H1 (cell line): ENCODE results near the gene EYA2. TPM values are rescaled to one million over a fixed set of nuclear protein-coding genes. Genes with fewer than 3 reads are reported as not detected.

Experiments
- CTCF ChIA-PET: fragments of 300-600 bp; sonication (Branson Sonifier 250); formaldehyde crosslinking; loops from one replicate; lab custom pipeline; 2021; ENCODE audit not compliant: partially characterized antibody; lab: Charles Lee
- POLR2A ChIA-PET: fragments of 300-600 bp; sonication (Branson Sonifier 250); formaldehyde crosslinking; loops from one replicate; lab custom pipeline; 2021; ENCODE audit warnings: inconsistent platforms; ENCODE audit not compliant: partially characterized antibody; lab: Charles Lee
- DNase-seq, 2 experiments: peaks; one replicate each; pipeline versions ENCODE4 v3.0.0 to v3.0.0-alpha.2; 2010 to 2022; ENCODE audit warnings: low spot score in 2 of 2, low read depth in 1 of 2, mixed read lengths in 1 of 2
- FAIRE-seq: peaks from 2 replicates; lab custom pipeline; 2011; peaks lifted over from hg19 to GRCh38; lab: Jason Lieb, UNC
- H2AFZ ChIP-seq: 2 replicates; pipeline ENCODE4 v1.8.1; 2012; ENCODE audit warnings: low read length, inconsistent platforms
- H2AK5ac ChIP-seq: 2 replicates; pipeline ENCODE4 v1.6.1; 2013; ENCODE audit warnings: low read depth, low read length
- H2BK120ac ChIP-seq: replicated peaks from 2 replicates; pipeline ENCODE3; 2013; ENCODE audit warnings: low read depth, low read length, inconsistent platforms
- H2BK12ac ChIP-seq: 2 replicates; pipeline ENCODE4 v1.6.1; 2013; ENCODE audit warnings: low read depth, low read length
- H2BK15ac ChIP-seq: 2 replicates; pipeline ENCODE4 v1.6.1; 2013; ENCODE audit warnings: low read length
- H2BK20ac ChIP-seq: 2 replicates; pipeline ENCODE4 v1.6.1; 2013; ENCODE audit warnings: low read length
- H2BK5ac ChIP-seq: 2 replicates; pipeline ENCODE4 v1.6.1; 2013; ENCODE audit warnings: low read depth, low read length
- H3K14ac ChIP-seq: 2 replicates; pipeline ENCODE4 v1.6.1; 2013; ENCODE audit warnings: inconsistent platforms; ENCODE audit not compliant: insufficient read length
- H3K18ac ChIP-seq: 2 replicates; pipeline ENCODE4 v1.6.1; 2013; ENCODE audit warnings: low read length; ENCODE audit errors: extremely low read depth
- H3K23ac ChIP-seq: 2 replicates; pipeline ENCODE4 v1.6.1; 2013; ENCODE audit warnings: inconsistent platforms; ENCODE audit not compliant: insufficient read length
- H3K23me2 ChIP-seq: 2 replicates; pipeline ENCODE4 v1.6.1; 2013; ENCODE audit warnings: low read depth, low read length
- H3K27ac ChIP-seq: 2 replicates; pipeline ENCODE4 v1.6.1; 2011; ENCODE audit warnings: low read depth, low read length, inconsistent platforms
- H3K27me3 ChIP-seq, 4 experiments: replicated peaks in 1 of 4; 1 replicate in 1 of 4; 2 replicates in 3 of 4; pipeline versions ENCODE4 v1.6.1 to v1.8.1; 2011 to 2013; ENCODE audit warnings: low read length in 3 of 4, mild to moderate bottlenecking in 3 of 4, inconsistent platforms in 2 of 4, mixed read lengths in 2 of 4, moderate library complexity in 1 of 4; ENCODE audit not compliant: control insufficient read depth in 3 of 4, insufficient read depth in 3 of 4; ENCODE audit errors: extremely low read depth in 1 of 4
- H3K36me3 ChIP-seq, 4 experiments: 2 replicates each; pipeline versions ENCODE4 v1.6.1 to v1.8.1; 2011 to 2013; ENCODE audit warnings: mild to moderate bottlenecking in 4 of 4, low read length in 3 of 4, moderate library complexity in 2 of 4, control low read depth in 1 of 4, inconsistent platforms in 1 of 4; ENCODE audit not compliant: insufficient read depth in 4 of 4, control insufficient read depth in 2 of 4
- H3K4ac ChIP-seq: replicated peaks from 2 replicates; pipeline ENCODE3; 2013; ENCODE audit warnings: low read length, low read depth, mixed read lengths, inconsistent platforms; ENCODE audit not compliant: insufficient read length
- H3K4me1 ChIP-seq, 4 experiments: replicated peaks in 1 of 4; 1 replicate in 1 of 4; 2 replicates in 3 of 4; pipeline versions ENCODE4 v1.6.1 to v1.8.1; 2011 to 2013; ENCODE audit warnings: low read length in 3 of 4, inconsistent platforms in 2 of 4, mixed read lengths in 1 of 4; ENCODE audit not compliant: insufficient read depth in 4 of 4, control insufficient read depth in 3 of 4
- H3K4me2 ChIP-seq, 2 experiments: 2 replicates each; pipeline versions ENCODE4 v1.6.1 to v1.8.1; 2011 to 2013; ENCODE audit warnings: low read depth in 2 of 2, low read length in 2 of 2, control low read depth in 1 of 2, inconsistent platforms in 1 of 2, mild to moderate bottlenecking in 1 of 2; ENCODE audit not compliant: insufficient read depth in 1 of 2
- H3K4me3 ChIP-seq, 4 experiments: fragments of 200-600, 300-600 bp in 1 of 4; sonication (generic), shearing (Covaris generic), sonication (Bioruptor Twin) in 1 of 4; 2 replicates each; pipeline versions ENCODE4 v1.5.1 to v1.8.1; 2011 to 2016; ENCODE audit warnings: low read length in 4 of 4, low read depth in 3 of 4, control low read depth in 2 of 4, inconsistent platforms in 2 of 4, mild to moderate bottlenecking in 2 of 4, mixed read lengths in 1 of 4, moderate library complexity in 1 of 4; ENCODE audit not compliant: insufficient read depth in 2 of 4; ENCODE audit errors: extremely low read depth in 1 of 4
- H3K56ac ChIP-seq: replicated peaks from 2 replicates; pipeline ENCODE3; 2013; ENCODE audit warnings: low read depth, mild to moderate bottlenecking, mixed read lengths, low read length, inconsistent platforms; ENCODE audit not compliant: insufficient read length
- H3K79me1 ChIP-seq: 2 replicates; pipeline ENCODE4 v1.6.1; 2013; ENCODE audit warnings: low read depth, low read length, control low read depth
- H3K79me2 ChIP-seq, 2 experiments: 2 replicates each; pipeline versions ENCODE4 v1.6.1 to v1.8.1; 2012 to 2013; ENCODE audit warnings: low read length in 2 of 2, mild to moderate bottlenecking in 2 of 2, inconsistent platforms in 1 of 2; ENCODE audit not compliant: insufficient read depth in 2 of 2, control insufficient read depth in 1 of 2
- H3K9ac ChIP-seq, 4 experiments: replicated peaks in 1 of 4; 1 replicate in 1 of 4; 2 replicates in 3 of 4; pipeline versions ENCODE4 v1.6.1 to v1.8.1; 2011 to 2013; ENCODE audit warnings: low read depth in 3 of 4, low read length in 3 of 4, control low read depth in 2 of 4, mild to moderate bottlenecking in 2 of 4, moderate library complexity in 2 of 4, inconsistent platforms in 1 of 4; ENCODE audit errors: extremely low read depth in 1 of 4
- H3K9me3 ChIP-seq, 2 experiments: 2 replicates each; pipeline versions ENCODE4 v1.6.1 to v1.8.1; 2012 to 2013; ENCODE audit warnings: mild to moderate bottlenecking in 2 of 2, moderate library complexity in 2 of 2, control low read depth in 1 of 2, inconsistent platforms in 1 of 2, low read depth in 1 of 2, low read length in 1 of 2, mixed read lengths in 1 of 2; ENCODE audit not compliant: insufficient read depth in 2 of 2
- H4K20me1 ChIP-seq, 2 experiments: replicated peaks in 1 of 2; 2 replicates each; pipeline versions ENCODE3 to v1.8.1; 2011 to 2013; ENCODE audit warnings: inconsistent platforms in 2 of 2, low read length in 2 of 2, mild to moderate bottlenecking in 1 of 2; ENCODE audit not compliant: insufficient read depth in 2 of 2, control insufficient read depth in 1 of 2
- H4K5ac ChIP-seq: 2 replicates; pipeline ENCODE4 v1.6.1; 2013; ENCODE audit warnings: low read length, low read depth, mixed read lengths, inconsistent platforms; ENCODE audit not compliant: insufficient read length
- H4K8ac ChIP-seq: 2 replicates; pipeline ENCODE4 v1.8.0; 2013; ENCODE audit warnings: mild to moderate bottlenecking, moderate library complexity, low read length, inconsistent platforms; ENCODE audit not compliant: insufficient read depth; ENCODE audit errors: extremely low read depth
- H4K91ac ChIP-seq: replicated peaks from 2 replicates; pipeline ENCODE3; 2013; ENCODE audit warnings: low read length, mixed read lengths, inconsistent platforms; ENCODE audit not compliant: insufficient read length
- CBX5 ChIP-seq: fragments of 300-800, 300-1000 bp; sonication (generic); IDR thresholded peaks from 2 replicates; pipeline ENCODE4 v1.7.1; 2016; ENCODE audit warnings: antibody characterized with exemption, low read length, low read depth
- CBX8 ChIP-seq: fragments of 300-800, 300-1000 bp; sonication (generic); IDR thresholded peaks from 2 replicates; pipeline ENCODE4 v1.7.1; 2016; ENCODE audit warnings: low read depth, low read length, borderline replicate concordance
- CTBP2 ChIP-seq: IDR thresholded peaks from 2 replicates; pipeline ENCODE4 v1.7.0; 2011; ENCODE audit warnings: borderline replicate concordance, mild to moderate bottlenecking, moderate library complexity, mixed read lengths, low read length; ENCODE audit not compliant: insufficient read depth, insufficient read length
- GABPA ChIP-seq: IDR thresholded peaks from 2 replicates; pipeline ENCODE4 v1.6.1; 2011; ENCODE audit warnings: mild to moderate bottlenecking, low read length, moderate library complexity, borderline replicate concordance; ENCODE audit not compliant: insufficient read depth
- JUND ChIP-seq: IDR thresholded peaks from 2 replicates; pipeline ENCODE4 v1.6.1; 2011; ENCODE audit warnings: mild to moderate bottlenecking, improper control_type of control experiment, low read length
- KDM5A ChIP-seq: fragments of 200-600 bp; IDR thresholded peaks from 2 replicates; pipeline ENCODE4 v1.7.1; 2012; ENCODE audit warnings: mild to moderate bottlenecking, low read length, inconsistent platforms, mixed read lengths
- PHF8 ChIP-seq: fragments of 200-600 bp; sonication (generic); conservative IDR thresholded peaks from 2 replicates; pipeline ENCODE4 v1.7.1; 2012; ENCODE audit warnings: low read depth, mild to moderate bottlenecking, inconsistent platforms, low read length, moderate library complexity
- RAD21 ChIP-seq, 2 experiments: IDR thresholded peaks in 1 of 2; conservative IDR thresholded peaks in 1 of 2; 2 replicates each; pipeline ENCODE4 v1.6.1; 2011; ENCODE audit warnings: low read depth in 2 of 2, low read length in 2 of 2, improper control_type of control experiment in 1 of 2, inconsistent platforms in 1 of 2, mild to moderate bottlenecking in 1 of 2, moderate library complexity in 1 of 2
- RFX5 ChIP-seq: IDR thresholded peaks from 2 replicates; pipeline ENCODE4 v1.6.1; 2011; ENCODE audit warnings: low read depth, low read length, improper control_type of control experiment, borderline replicate concordance
- SRF ChIP-seq: IDR thresholded peaks from 2 replicates; pipeline ENCODE4 v1.6.1; 2011; ENCODE audit warnings: mild to moderate bottlenecking, low read depth, low read length, moderate library complexity
- WGBS, 2 experiments: shearing (Covaris generic) in 1 of 2; methylation state at CpG; one replicate each; pipeline versions ENCODE4 v1.1.6 to v1.1.7; 2013 to 2015; ENCODE audit warnings: low lambda C conversion rate in 2 of 2, mixed read lengths in 2 of 2, inconsistent platforms in 1 of 2, low coverage in 1 of 2, missing lambda C conversion rate in 1 of 2; ENCODE audit not compliant: insufficient replicate concordance in 2 of 2, insufficient coverage in 1 of 2, insufficient read length in 1 of 2; ENCODE audit errors: extremely low coverage in 1 of 2, missing lambda C conversion rate in 1 of 2; 5-methylcytosine and 5-hydroxymethylcytosine counted together
- polyA plus RNA-seq, 7 experiments: library from polyadenylated mRNA; depleted of rRNA in 3 of 7; stranded (reverse) in 5 of 7; unstranded in 2 of 7; fragments of >200 nt in 5 of 7; fragments of 200-250 nt in 2 of 7; gene quantifications; 1 replicate in 5 of 7; 2 replicates in 1 of 7; 4 replicates in 1 of 7; pipeline versions ENCODE4 v1.2.1 to v1.2.3, GENCODE V29; 2011 to 2013; ENCODE audit warnings: missing spikeins in 2 of 7, mixed read lengths in 2 of 7
- total RNA-seq: library from RNA; stranded (reverse); fragmentation: NEBNext Ultra II Directional; extraction: Animal tissue kit (Norgen Biotek cat#: 25700); gene quantifications from 2 replicates; pipeline ENCODE4 v1.2.1, GENCODE V29; 2021

EYA2 gene
- total and polyA plus RNA-seq, 2 of the 8 experiments (the other 6 are each of a cell fraction or from before 2014, with no cell fraction given): 1.6 to 1.7 TPM

DNA sequence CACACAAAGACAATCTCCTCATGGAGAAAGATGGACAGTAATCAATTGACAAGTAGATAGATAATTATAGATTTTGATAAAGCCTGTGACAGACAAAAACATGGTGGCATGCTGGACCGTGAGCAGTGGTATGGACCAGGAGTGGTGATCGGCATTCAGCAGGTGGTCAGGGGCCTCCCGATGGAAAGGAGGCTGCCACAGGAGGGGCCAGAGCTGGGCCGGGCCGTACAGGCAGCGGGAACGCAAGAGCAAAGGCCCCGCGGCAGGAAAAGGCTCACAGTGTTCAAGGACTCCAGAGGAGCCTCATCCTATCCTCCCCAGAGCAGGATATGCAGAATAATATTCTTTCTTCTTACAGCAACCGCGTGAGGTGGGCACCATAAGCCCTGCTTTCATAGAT, 123.7 kb downstream of the EYA2 start:
- Histone ChIP-seq H2BK20ac (no peak overlapping the region), H4K8ac (no peak overlapping the region), H3K36me3 (no peaks in the 10 kb centered on the region; a peak in 1 of 8 replicates), H3K79me1 (no peaks in the 10 kb centered on the region), H3K4me3 (no peak overlapping the region), H3K23ac (no peak overlapping the region), H2AFZ (no peak overlapping the region), H3K56ac (no peak overlapping the region), H3K9me3 (no peaks in the 10 kb centered on the region), H2AK5ac (no peak overlapping the region), H3K23me2 (no peaks in the 10 kb centered on the region), H2BK12ac (no peak overlapping the region), H3K14ac (no peak overlapping the region), H3K9ac (no peak overlapping the region), H2BK120ac (no peak overlapping the region), H3K27me3 (no peaks in the 10 kb centered on the region), H4K20me1 (no peaks in the 10 kb centered on the region), H3K27ac (no peak overlapping the region), H3K18ac (no peak overlapping the region), H4K91ac (no peak overlapping the region), H3K4ac (no peak overlapping the region), H3K4me2 (no peak overlapping the region), H2BK15ac (no peak overlapping the region), H3K4me1 (no peaks in the 10 kb centered on the region; a peak in 1 of 7 replicates), H4K5ac (no peak overlapping the region), H3K79me2 (no peaks in the 10 kb centered on the region), H2BK5ac (no peak overlapping the region)
- DNase-seq (no peak), FAIRE-seq (no peak)
- ChIA-PET POLR2A (no interaction called here), CTCF (interaction anchor here (1.6 kb wide), 1 partner anchor 261 kb away, joined by 4 read pairs; no protein-coding TSS in a partner anchor)
- WGBS, 2 experiments: 83% methylated on average over 11 of the region's 11 CpGs; no CpG with 5 or more reads in 1 of the 2 experiments
- no peak for TF ChIP-seq SRF
- TF ChIP-seq RAD21 (IDR thresholded peaks at IDR 0.05 in 1 of 2, conservative IDR thresholded peaks at IDR 0.05 in 1 of 2; ENCODE audit: low read depth in 2 of 2, low read length in 2 of 2): no peak
- TF ChIP-seq CBX5: no peak
- TF ChIP-seq CBX8: no peak
- no peak for TF ChIP-seq RFX5
- TF ChIP-seq KDM5A: no peak
- no peak for TF ChIP-seq GABPA
- TF ChIP-seq CTBP2: no peak
- TF ChIP-seq JUND: no peak
- TF ChIP-seq PHF8: no peak
